NB4 (cell line): ENCODE measurements around the gene IZUMO4.

ENCODE experiments used
- DNase-seq: peaks from one replicate; pipeline ENCODE4 v3.0.0; 2010; ENCODE audit warnings: low read depth
- H3K4me3 ChIP-seq: one replicate; pipeline ENCODE4 v1.5.1; 2011; ENCODE audit warnings: mild to moderate bottlenecking, low read depth, low read length, moderate library complexity
- CTCF ChIP-seq: IDR thresholded peaks from one replicate; pipeline ENCODE4 v1.5.1; 2012; ENCODE audit warnings: low read depth, low read length
- MYC ChIP-seq: IDR thresholded peaks from 2 replicates; pipeline ENCODE4 v1.6.1; 2011; ENCODE audit warnings: low read depth, low read length
- POLR2A ChIP-seq: IDR thresholded peaks from 2 replicates; pipeline ENCODE4 v1.6.1; 2011; ENCODE audit warnings: mild to moderate bottlenecking; ENCODE audit not compliant: insufficient read length; ENCODE audit errors: extremely low read depth
- TF ChIP-seq, protein P1 (sequence below): IDR thresholded peaks from 2 replicates; pipeline ENCODE4 v1.6.1; 2011; ENCODE audit warnings: low read depth, low read length

Gene IZUMO4

GRCh38 chr19:2135474-2136402, 39.0 kb downstream of the IZUMO4 start:
- no peak for TF ChIP-seq POLR2A
- TF ChIP-seq, protein P1, sequence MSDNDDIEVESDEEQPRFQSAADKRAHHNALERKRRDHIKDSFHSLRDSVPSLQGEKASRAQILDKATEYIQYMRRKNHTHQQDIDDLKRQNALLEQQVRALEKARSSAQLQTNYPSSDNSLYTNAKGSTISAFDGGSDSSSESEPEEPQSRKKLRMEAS = no peak
- no peak for TF ChIP-seq MYC
- TF ChIP-seq CTCF = no peak
- no peak for DNase-seq
- no peak overlapping the region for H3K4me3 ChIP-seq

GRCh38 chr19:2136796-2137195, 40.1 kb downstream of the IZUMO4 start:
- DNase-seq = no peak
- no peak overlapping the region for H3K4me3 ChIP-seq
- TF ChIP-seq MYC (no peak), POLR2A (no peak), CTCF (no peak)
- TF ChIP-seq, protein P1 = no peak

DNA sequence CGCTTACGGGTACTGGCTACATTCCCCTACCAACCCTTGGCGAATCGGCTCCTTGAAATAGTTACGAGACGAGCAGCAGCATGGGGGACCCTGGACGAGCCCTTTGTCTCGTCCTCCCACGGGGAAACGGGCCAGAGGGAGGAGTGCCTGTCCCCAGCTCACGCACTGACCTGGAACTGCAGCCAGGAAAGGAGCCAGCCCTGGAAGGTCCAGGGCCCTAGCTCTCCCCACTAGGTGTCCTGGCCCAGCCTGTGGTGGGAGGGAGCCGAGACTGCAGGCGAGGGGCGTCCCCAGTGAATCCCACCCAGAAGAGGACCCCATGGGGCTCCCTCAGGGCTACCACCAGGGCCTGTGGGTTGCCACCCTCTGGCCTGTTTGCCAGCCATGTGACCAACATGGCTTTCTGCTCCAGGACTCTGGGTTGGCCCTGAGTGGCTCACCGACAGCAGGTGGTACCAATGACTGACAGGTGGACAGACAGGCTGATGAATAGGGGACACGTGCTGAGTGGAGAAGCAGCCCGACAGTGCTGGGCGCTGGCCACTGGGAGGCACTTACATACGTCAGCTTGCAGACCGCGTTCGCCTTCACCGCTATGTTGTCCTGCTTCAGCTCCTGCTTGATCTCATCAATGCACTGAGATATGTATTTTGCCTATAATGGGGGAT, 41.5 kb downstream of the IZUMO4 start:
- TF ChIP-seq, protein P1 = no peak
- TF ChIP-seq CTCF (no peak), MYC (no peak), POLR2A (no peak)
- no peak for DNase-seq
- no peak overlapping the region for H3K4me3 ChIP-seq

DNA sequence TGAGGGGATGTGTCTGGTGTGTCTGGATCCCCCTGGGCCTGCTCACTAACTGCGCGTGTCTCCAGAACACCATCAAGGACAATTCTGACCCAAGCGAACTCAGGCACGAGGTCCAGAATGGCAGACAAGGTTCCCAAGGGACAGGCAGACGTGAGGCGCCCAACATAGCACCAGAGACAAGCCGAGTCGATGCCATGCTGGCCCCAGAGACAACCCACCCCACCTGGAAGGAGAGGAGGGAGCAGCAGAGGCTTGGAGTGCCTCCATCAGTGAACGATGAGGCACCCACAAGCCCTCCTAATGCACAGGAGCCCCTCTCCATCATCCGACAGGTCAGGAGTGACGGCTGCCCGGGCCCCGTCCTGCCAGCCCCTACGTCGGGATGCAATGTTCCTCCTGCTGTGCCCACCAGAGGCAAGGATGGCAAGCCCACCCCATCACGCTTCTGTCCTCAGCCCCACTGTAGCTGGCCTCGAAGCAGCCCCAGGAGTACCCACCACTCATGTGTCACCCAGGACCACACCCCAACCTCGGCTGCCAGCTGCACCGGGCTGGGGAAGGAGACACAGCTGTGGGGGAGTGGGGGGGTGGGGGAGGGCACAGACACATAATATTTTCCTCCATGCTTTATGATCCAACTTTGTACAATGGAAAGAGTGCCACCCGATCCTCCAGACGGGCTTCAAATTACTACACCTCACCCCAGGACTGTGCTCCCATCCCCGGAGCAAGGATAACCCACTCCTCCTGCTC, 42.8 kb downstream of the IZUMO4 start:
- DNase-seq = no peak
- TF ChIP-seq MYC = no peak
- TF ChIP-seq CTCF = no peak
- no peak for TF ChIP-seq POLR2A
- TF ChIP-seq, protein P1 = no peak

GRCh38 chr19:2140138-2140569, 43.4 kb downstream of the IZUMO4 start:
- no peak overlapping the region for H3K4me3 ChIP-seq
- TF ChIP-seq POLR2A = no peak
- no peak for DNase-seq

More for the DNA sequence above, 42.8 kb downstream of the IZUMO4 start:
- H3K4me3 ChIP-seq = no peak overlapping the region
